NCI-H524 (cell line): ENCODE data around the gene ZC3H12D.

ENCODE experiments used
- DNase-seq, 2 experiments: peaks; one replicate each; lab custom pipeline; 2025; lab: John Stamatoyannopoulos, UW

The ZC3H12D gene

GRCh38 chr6:149414009-149414408 is 70.8 kb downstream of the ZC3H12D start:
- DNase-seq, result no peak

GRCh38 chr6:149410557-149410956 is 74.3 kb downstream of the ZC3H12D start:
- no peak for DNase-seq

GRCh38 chr6:149409617-149410016 is 75.2 kb downstream of the ZC3H12D start:
- no peak for DNase-seq

- no peak for DNase-seq
These were observed 78.7 kb downstream of the ZC3H12D start for GRCh38 chr6:149405823-149406765.

GRCh38 chr6:149403534-149403933 is 81.3 kb downstream of the ZC3H12D start:
- DNase-seq, result no peak

- no peak for DNase-seq
These were observed 84.8 kb downstream of the ZC3H12D start, which contains the start of gene SUMO4 for GRCh38 chr6:149400050-149400449. SUMO4 (plus strand) TSS chr6:149400262; CDS start chr6:149400392, 130 bp downstream.

GRCh38 chr6:149397384-149397783 is 87.4 kb downstream of the ZC3H12D start:
- DNase-seq, result no peak
